Neural crest cell (in vitro differentiated cells): Measurements from ENCODE around the gene JMJD7. TPM values are rescaled to one million over a fixed set of nuclear protein-coding genes. Genes with fewer than 3 reads are reported as not detected.
"Not testable (repeated sequence)": the region's sequence is repeated elsewhere in the genome, so short reads cannot be mapped to it uniquely, and the experiment has no call there.

Experiments used
- DNase-seq: peaks from one replicate; pipeline ENCODE4 v3.0.0; 2021; ENCODE audit warnings: low read depth, mixed read lengths, low spot score
- H3K27ac Mint-ChIP-seq: one replicate; pipeline ENCODE4 v1.8.0; 2021; ENCODE audit warnings: mild to moderate bottlenecking, mixed read lengths; ENCODE audit not compliant: unreplicated experiment
- H3K27me3 Mint-ChIP-seq: 2 replicates; pipeline ENCODE4 v1.8.0; 2021; ENCODE audit warnings: low read depth, mild to moderate bottlenecking, mixed read lengths
- H3K36me3 Mint-ChIP-seq: 2 replicates; pipeline ENCODE4 v1.8.0; 2021; ENCODE audit warnings: low read depth, mild to moderate bottlenecking, mixed read lengths
- H3K4me1 Mint-ChIP-seq: 2 replicates; pipeline ENCODE4 v1.8.0; 2021; ENCODE audit warnings: mixed read lengths
- H3K4me3 Mint-ChIP-seq: one replicate; pipeline ENCODE4 v1.8.0; 2021; ENCODE audit warnings: mild to moderate bottlenecking, mixed read lengths
- H3K9me3 Mint-ChIP-seq: 2 replicates; pipeline ENCODE4 v1.8.0; 2021; ENCODE audit warnings: mixed read lengths
- total RNA-seq: library from RNA; stranded (reverse); gene quantifications from 2 replicates; pipeline ENCODE4 v1.2.1, GENCODE V29; 2021
- TF ChIP-seq, protein P1 (sequence below): fragments of 200-600 bp; sonication (generic); conservative IDR thresholded peaks from 2 replicates; pipeline ENCODE4 v1.5.0; 2021; ENCODE audit warnings: antibody characterized with exemption, mild to moderate bottlenecking

The JMJD7 gene
- total RNA-seq, 1 donor from 2014 or later = 16.6 TPM

DNA sequence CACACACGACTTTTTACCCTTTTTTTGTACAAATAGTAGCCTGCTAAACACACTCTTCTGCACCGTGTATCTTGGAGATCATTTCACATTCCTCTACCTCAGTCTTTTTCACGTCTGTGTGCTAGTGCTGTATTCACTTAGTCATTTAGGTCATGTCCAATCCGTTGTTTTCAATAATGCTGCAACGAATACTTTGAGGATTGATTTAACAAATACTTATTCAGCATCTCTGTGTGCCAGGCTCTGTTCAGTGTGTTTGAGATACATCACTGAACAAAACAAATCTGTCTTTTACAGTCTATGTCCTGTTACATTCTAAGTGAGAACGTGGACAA, 882 bp downstream of the JMJD7 start:
- Mint-ChIP-seq H3K36me3 (no peaks in the 10 kb centered on the region), H3K4me3 (peak overlapping the region; percentile 94), H3K27me3 (peaks cover 10% of the 10 kb centered on the region), H3K9me3 (no peaks in the 10 kb centered on the region), H3K27ac (no peak overlapping the region), H3K4me1 (peaks cover 12% of the 10 kb centered on the region)
- no peak for DNase-seq
- TF ChIP-seq, protein P1, sequence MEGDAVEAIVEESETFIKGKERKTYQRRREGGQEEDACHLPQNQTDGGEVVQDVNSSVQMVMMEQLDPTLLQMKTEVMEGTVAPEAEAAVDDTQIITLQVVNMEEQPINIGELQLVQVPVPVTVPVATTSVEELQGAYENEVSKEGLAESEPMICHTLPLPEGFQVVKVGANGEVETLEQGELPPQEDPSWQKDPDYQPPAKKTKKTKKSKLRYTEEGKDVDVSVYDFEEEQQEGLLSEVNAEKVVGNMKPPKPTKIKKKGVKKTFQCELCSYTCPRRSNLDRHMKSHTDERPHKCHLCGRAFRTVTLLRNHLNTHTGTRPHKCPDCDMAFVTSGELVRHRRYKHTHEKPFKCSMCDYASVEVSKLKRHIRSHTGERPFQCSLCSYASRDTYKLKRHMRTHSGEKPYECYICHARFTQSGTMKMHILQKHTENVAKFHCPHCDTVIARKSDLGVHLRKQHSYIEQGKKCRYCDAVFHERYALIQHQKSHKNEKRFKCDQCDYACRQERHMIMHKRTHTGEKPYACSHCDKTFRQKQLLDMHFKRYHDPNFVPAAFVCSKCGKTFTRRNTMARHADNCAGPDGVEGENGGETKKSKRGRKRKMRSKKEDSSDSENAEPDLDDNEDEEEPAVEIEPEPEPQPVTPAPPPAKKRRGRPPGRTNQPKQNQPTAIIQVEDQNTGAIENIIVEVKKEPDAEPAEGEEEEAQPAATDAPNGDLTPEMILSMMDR = no peak

DNA sequence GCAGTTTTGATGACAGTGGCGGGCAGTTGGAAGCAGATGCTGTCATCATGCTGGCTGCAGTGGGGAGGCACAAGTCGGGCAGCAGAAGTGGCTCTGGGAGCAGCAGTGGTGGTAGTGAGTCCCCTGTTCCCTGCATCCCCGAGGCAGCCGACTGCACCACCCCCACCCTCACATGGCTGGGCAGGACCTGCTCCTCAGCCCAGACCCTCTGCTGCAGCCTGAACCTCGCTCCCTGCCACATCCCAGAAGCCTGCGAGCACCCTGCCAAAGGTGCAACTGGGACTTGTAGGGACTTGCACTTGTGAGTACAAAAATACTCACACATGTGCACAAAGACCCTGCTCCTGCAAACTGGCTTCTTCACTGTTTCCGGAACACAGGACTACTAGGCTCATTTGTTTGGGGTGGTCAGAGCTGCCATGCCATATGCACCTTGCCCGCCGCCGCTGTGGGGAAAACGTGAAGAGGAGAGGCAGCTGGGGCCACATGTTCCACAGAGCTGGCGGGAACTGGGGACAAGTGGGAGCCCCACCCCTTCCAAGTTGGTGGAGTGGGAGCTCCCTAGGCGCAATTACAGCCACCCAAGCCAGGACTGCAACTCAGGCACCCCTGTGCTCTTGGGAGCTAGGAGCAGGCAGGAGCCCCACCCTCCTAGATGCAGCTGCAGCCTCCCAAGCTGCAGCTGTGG, 2.2 kb downstream of the JMJD7 start:
- peaks cover 10% of the 10 kb centered on the region for H3K27me3 Mint-ChIP-seq
- H3K36me3 Mint-ChIP-seq = no peaks in the 10 kb centered on the region
- TF ChIP-seq, protein P1 = no peak
- H3K4me1 Mint-ChIP-seq = peaks cover 12% of the 10 kb centered on the region
- H3K4me3 Mint-ChIP-seq = peak overlapping the region; percentile 34
- H3K9me3 Mint-ChIP-seq = no peaks in the 10 kb centered on the region
- no peak for DNase-seq
- H3K27ac Mint-ChIP-seq = no peak overlapping the region

DNA sequence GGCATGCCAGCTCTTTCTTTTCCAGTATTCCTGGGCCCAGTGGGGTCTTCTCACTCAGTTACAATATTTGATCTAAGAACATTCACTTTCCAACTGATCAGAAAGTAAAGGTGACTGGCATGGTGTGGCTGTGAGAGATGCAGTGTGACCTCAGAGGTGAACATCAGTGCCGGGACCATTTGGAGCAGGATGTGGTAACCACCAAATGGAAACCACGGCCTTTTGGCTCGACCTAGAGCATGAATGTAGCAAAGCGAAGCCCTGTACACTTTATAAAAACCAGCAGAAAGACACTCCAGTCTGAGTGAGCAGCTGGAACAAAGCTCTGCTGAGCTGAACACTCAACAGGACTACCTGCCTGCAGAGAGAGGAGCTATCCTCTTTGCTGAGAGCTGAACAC, 3.4 kb downstream of the JMJD7 start:
- DNase-seq, H3K9me3 Mint-ChIP-seq, H3K27ac Mint-ChIP-seq, H3K36me3 Mint-ChIP-seq: not testable (repeated sequence)
- H3K27me3 Mint-ChIP-seq = peaks cover 10% of the 10 kb centered on the region
- peaks cover 12% of the 10 kb centered on the region for H3K4me1 Mint-ChIP-seq
- H3K4me3 Mint-ChIP-seq = peak overlapping the region; percentile 53

DNA sequence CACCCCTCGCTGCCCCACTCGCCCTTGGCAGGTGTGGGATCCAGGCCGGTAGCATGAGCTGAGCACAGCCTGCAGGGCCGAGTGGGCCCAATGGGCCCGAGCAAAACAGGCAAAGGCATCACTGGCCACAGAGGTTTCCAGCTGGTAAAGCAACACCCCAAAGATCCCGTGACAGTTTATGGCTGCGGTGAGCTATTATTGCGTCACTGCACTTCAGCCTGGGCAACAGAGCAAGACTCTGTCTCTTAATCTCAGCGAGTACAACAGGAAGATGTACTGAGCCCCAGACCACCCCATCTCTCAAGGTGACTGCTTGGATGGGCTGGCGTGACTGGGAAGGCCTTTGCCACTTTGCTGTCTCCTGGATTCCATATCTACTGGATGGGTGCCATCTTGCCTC, 4.3 kb downstream of the JMJD7 start:
- Mint-ChIP-seq H3K36me3 (no peaks in the 10 kb centered on the region), H3K4me3 (no peak overlapping the region), H3K4me1 (peaks cover 12% of the 10 kb centered on the region), H3K9me3 (no peaks in the 10 kb centered on the region), H3K27ac (no peak overlapping the region), H3K27me3 (peaks cover 7% of the 10 kb centered on the region)
- TF ChIP-seq, protein P1 = no peak
- no peak for DNase-seq

DNA sequence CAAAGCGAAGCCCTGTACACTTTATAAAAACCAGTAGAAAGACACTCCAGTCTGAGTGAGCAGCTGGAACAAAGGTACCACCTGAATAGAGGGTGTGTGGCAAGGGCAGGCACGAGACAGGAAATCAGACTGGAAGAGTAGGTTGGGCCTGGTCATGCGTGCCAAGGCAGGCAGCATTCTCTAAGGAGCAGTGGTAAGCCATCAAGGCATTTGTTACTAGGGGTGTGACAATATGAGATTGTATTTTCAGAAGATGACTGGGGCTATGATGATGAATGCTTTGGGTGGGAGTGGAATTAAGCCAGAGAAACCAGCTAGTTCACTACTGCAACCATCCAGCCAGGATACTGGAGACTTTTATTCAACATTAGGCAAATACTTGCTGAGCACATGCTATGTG, 5.0 kb downstream of the JMJD7 start:
- Mint-ChIP-seq H3K27ac (no peak overlapping the region), H3K4me3 (peak overlapping the region; percentile 62), H3K9me3 (no peaks in the 10 kb centered on the region), H3K27me3 (peaks cover 5% of the 10 kb centered on the region), H3K36me3 (no peaks in the 10 kb centered on the region), H3K4me1 (peaks cover 9% of the 10 kb centered on the region)
- TF ChIP-seq, protein P1 = no peak
- DNase-seq = no peak

DNA sequence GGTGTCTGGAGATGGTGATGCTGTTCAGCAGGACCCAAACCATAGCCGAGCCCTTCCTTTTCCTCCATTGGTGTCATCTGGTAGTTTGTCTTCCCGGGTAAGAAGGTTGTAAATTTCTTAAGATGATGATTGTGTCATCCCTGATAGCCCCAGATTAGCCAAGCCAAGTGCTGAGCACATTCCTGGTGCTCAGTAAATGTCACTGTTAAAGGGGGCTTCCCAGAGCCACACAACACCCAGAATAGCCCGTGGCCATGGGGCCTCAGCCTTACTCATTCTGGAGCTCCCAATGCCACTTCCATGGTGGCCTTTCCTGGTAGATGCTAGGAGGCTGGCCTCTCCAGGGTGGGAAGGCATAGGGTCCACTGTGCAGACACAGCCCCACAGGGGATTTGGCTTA, 6.2 kb downstream of the JMJD7 start:
- H3K36me3 Mint-ChIP-seq = no peaks in the 10 kb centered on the region
- H3K4me3 Mint-ChIP-seq = no peak overlapping the region
- peaks cover under 1% of the 10 kb centered on the region for H3K4me1 Mint-ChIP-seq
- no peaks in the 10 kb centered on the region for H3K27me3 Mint-ChIP-seq
- no peaks in the 10 kb centered on the region for H3K9me3 Mint-ChIP-seq
- no peak overlapping the region for H3K27ac Mint-ChIP-seq
- TF ChIP-seq, protein P1 = no peak
- no peak for DNase-seq
